GM18526 (cell line): ENCODE results near the gene HCRTR1.

Source experiments
- POLR2A ChIP-seq: IDR thresholded peaks from 3 replicates; pipeline ENCODE4 v1.6.1; 2011; ENCODE audit not compliant: insufficient read length; ENCODE audit errors: extremely low read depth

The HCRTR1 gene

GRCh38 chr1:31586376-31587327 lies 30.8 kb upstream of the HCRTR1 start:
- TF ChIP-seq POLR2A: no peak

- TF ChIP-seq POLR2A: no peak
Measured at GRCh38 chr1:31587720-31588423, 29.6 kb upstream of the HCRTR1 start.

- TF ChIP-seq POLR2A: no peak
Measured at GRCh38 chr1:31588751-31589515, 28.6 kb upstream of the HCRTR1 start.

GRCh38 chr1:31591425-31592093 lies 25.9 kb upstream of the HCRTR1 start:
- no peak for TF ChIP-seq POLR2A

- TF ChIP-seq POLR2A: no peak
Measured at GRCh38 chr1:31592132-31592531, 25.4 kb upstream of the HCRTR1 start.

- no peak for TF ChIP-seq POLR2A
Measured at GRCh38 chr1:31593136-31593665, 24.3 kb upstream of the HCRTR1 start.

- TF ChIP-seq POLR2A: no peak
Measured at GRCh38 chr1:31593770-31594632, 23.5 kb upstream of the HCRTR1 start.

- no peak for TF ChIP-seq POLR2A
Measured at GRCh38 chr1:31595836-31596736, 21.4 kb upstream of the HCRTR1 start.

- no peak for TF ChIP-seq POLR2A
Measured at GRCh38 chr1:31596737-31597097, 20.8 kb upstream of the HCRTR1 start.

- no peak for TF ChIP-seq POLR2A
Measured at GRCh38 chr1:31598980-31599379, 18.5 kb upstream of the HCRTR1 start.

- TF ChIP-seq POLR2A: no peak
Measured at GRCh38 chr1:31600641-31601040, 16.8 kb upstream of the HCRTR1 start.

GRCh38 chr1:31602081-31602480 lies 15.4 kb upstream of the HCRTR1 start:
- TF ChIP-seq POLR2A: no peak

GRCh38 chr1:31605908-31606427 lies 11.5 kb upstream of the HCRTR1 start:
- no peak for TF ChIP-seq POLR2A
